Tibial nerve (tissue), 4 donors: Measurements from ENCODE around the gene AGPS.

Experiments used
- EP300 ChIP-seq, 2 donors: sonication (generic); formaldehyde crosslinking; IDR thresholded peaks; one replicate each; pipeline ENCODE4 v1.6.1; 2017; ENCODE audit warnings: antibody characterized with exemption in 2 of 2, mild to moderate bottlenecking in 1 of 2
- POLR2A ChIP-seq, 2 donors: fragments of 450-650 bp; IDR thresholded peaks; one replicate each; pipeline ENCODE4 v1.6.1; 2017; ENCODE audit warnings: antibody characterized with exemption in 2 of 2, mild to moderate bottlenecking in 2 of 2, moderate library complexity in 2 of 2
- TF ChIP-seq, protein P1 (sequence below), 5 experiments: fragments of 200-600 bp in 3 of 5; fragments of 450-650 bp in 2 of 5; sonication (generic) in 3 of 5; IDR thresholded peaks; one replicate each; pipeline ENCODE4 v1.5.1; 2016 to 2019; ENCODE audit warnings: antibody characterized with exemption in 5 of 5, mild to moderate bottlenecking in 3 of 5, moderate library complexity in 2 of 5

DNA sequence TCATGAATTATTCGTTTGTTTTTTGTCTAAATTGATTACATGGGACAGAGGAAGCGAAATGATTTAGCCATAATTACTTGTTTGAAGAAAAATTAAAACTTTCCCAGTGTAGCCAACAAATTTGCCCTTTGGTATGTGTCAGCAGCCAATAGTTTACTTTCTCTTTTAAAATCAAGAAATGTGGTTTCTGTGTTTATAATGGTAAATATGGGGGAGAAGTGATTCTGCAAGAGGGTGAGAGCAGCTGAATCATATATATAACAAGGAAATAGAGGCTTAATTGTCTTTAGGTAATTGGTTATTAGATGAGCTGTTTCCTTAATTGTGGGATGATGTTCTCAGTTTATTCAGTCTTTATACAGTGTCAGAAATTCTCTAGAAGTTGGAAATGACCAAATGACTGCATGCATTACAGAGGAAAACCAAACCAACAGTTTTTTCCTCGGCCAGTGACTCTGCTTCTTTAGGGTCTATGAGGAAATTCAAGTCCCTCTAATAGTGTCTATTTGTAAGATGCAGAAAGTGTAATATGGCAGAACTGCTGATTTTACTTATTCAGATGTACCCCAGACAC is 132.9 kb downstream of the AGPS start:
- no peak for TF ChIP-seq POLR2A (IDR thresholded peaks at IDR 0.05)
- TF ChIP-seq, protein P1, sequence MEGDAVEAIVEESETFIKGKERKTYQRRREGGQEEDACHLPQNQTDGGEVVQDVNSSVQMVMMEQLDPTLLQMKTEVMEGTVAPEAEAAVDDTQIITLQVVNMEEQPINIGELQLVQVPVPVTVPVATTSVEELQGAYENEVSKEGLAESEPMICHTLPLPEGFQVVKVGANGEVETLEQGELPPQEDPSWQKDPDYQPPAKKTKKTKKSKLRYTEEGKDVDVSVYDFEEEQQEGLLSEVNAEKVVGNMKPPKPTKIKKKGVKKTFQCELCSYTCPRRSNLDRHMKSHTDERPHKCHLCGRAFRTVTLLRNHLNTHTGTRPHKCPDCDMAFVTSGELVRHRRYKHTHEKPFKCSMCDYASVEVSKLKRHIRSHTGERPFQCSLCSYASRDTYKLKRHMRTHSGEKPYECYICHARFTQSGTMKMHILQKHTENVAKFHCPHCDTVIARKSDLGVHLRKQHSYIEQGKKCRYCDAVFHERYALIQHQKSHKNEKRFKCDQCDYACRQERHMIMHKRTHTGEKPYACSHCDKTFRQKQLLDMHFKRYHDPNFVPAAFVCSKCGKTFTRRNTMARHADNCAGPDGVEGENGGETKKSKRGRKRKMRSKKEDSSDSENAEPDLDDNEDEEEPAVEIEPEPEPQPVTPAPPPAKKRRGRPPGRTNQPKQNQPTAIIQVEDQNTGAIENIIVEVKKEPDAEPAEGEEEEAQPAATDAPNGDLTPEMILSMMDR (IDR thresholded peaks at IDR 0.05) = no peak
- no peak for TF ChIP-seq EP300 (IDR thresholded peaks at IDR 0.05)
